ENCODE measurements around the gene MLLT6.

The MLLT6 gene

DNA sequence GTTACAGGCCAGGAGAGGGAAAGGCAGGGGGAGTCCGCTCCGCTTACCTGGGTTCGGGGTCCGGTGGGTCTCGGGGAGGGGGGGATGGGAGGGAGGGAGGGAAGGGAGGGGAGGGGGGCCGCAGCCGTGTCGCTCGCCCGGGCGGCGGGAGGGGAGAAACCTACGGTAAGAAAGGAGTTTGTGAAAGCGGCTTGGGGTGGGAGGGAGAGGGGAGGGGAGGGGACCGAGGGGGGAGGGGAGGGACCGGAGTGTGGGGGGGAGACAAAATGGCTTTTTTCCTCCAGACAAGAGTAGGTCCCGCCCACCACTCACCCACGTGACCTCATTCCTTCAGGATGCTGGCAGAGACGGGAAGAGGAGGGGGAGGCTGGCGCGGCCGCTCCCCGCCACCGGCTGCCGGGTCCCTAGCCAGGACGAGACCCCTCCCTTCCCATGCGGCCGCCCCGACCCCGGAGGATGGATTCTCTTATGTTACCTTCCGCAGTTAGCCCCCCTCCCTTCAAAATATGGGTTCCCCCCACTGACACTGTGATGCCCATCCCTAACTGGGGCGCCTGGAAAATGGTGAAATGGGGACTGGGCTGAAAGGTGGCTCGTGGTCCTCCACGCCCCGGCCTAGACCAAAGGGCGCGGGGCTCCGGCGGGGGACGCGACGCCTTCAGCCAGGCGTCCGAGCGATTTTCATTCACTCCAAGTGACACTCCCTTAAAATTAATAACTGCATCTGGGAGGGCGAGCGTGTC is 43.2 kb downstream of the MLLT6 start, which contains the start of gene PCGF2:
TSS of gene PCGF2 (minus strand) at position 188 of the 743 bp plus-strand sequence. CDS start 7,934 bp downstream, outside the sequence.
- Histone ChIP-seq H3K4ac (ENCODE audit: low read depth in 1 of 2, low read length in 2 of 2) (peak within 1 kb of the TSS; percentile 90 to 98), H3K27me3 (ENCODE audit: control insufficient read depth in 1 of 2, insufficient read depth in 1 of 2, low read length in 2 of 2) (no peaks in the 10 kb centered on the region), H3K36me3 (ENCODE audit: control insufficient read depth in 1 of 2, insufficient read depth in 2 of 2, low read depth in 1 of 2, low read length in 2 of 2) (peaks cover 0 to 13% of the 10 kb centered on the region in 2 experiments), H2AFZ (ENCODE audit: low read depth, low read length) (peak within 1 kb of the TSS; percentile 44), H2BK15ac (ENCODE audit: low read depth, poor library complexity, severe bottlenecking) (peak within 1 kb of the TSS; percentile 99), H3K4me2 (ENCODE audit: low read length, poor library complexity, severe bottlenecking) (peak within 1 kb of the TSS; percentile 97), H2BK5ac (ENCODE audit: low read depth, low read length, poor library complexity, severe bottlenecking) (no peak within 1 kb of the TSS), H2BK12ac (ENCODE audit: low read length in 2 of 2) (peak within 1 kb of the TSS; percentile 47 to 84), H2BK120ac (ENCODE audit: low read depth, low read length) (peak within 1 kb of the TSS; percentile 86), H3K18ac (ENCODE audit: low read depth in 1 of 2, low read length in 2 of 2) (peak within 1 kb of the TSS; percentile 91 to 96), H3K27ac (ENCODE audit: low read length, poor library complexity, severe bottlenecking) (peak within 1 kb of the TSS; percentile 8), H3K9me3 (ENCODE audit: control insufficient read depth, low read length) (no peaks in the 10 kb centered on the region), H4K91ac (ENCODE audit: low read length) (peak within 1 kb of the TSS; percentile 91), H2AK5ac (ENCODE audit: low read length, severe bottlenecking) (no peak within 1 kb of the TSS), H3K23ac (ENCODE audit: low read length in 2 of 2) (peak within 1 kb of the TSS in 1 of 2 experiments; percentile 94), H3K14ac (ENCODE audit: low read length in 2 of 2) (peak within 1 kb of the TSS in 1 of 2 experiments; percentile 89), H3K9ac (ENCODE audit: low read length) (peak within 1 kb of the TSS; percentile 95), H3K4me1 (ENCODE audit: control insufficient read depth, insufficient read depth, low read depth, low read length) (peaks cover 48% of the 10 kb centered on the region), H3K4me3 (ENCODE audit: insufficient read depth in 1 of 2, low read depth in 1 of 2, low read length in 2 of 2) (peak within 1 kb of the TSS; percentile 95 to 96), H3K79me1 (replicated peaks; ENCODE audit: low read length, poor library complexity, severe bottlenecking) (peaks cover 6% of the 10 kb centered on the region), H4K8ac (ENCODE audit: low read length) (peak within 1 kb of the TSS; percentile 92)
- peak; percentile 91 for DNase-seq
- WGBS: under 1% methylated on average over 16 of the region's 47 CpGs

GRCh38 chr17:38748892-38749222 is 43.8 kb downstream of the MLLT6 start:
- Histone ChIP-seq H3K14ac (ENCODE audit: low read length in 2 of 2) (peak overlapping the region in 1 of 2 experiments; percentile 80), H3K36me3 (ENCODE audit: control insufficient read depth in 1 of 2, insufficient read depth in 2 of 2, low read depth in 1 of 2, low read length in 2 of 2) (peaks cover 3 to 11% of the 10 kb centered on the region in 2 experiments), H3K27ac (ENCODE audit: low read length, poor library complexity, severe bottlenecking) (no peak overlapping the region), H3K4me2 (ENCODE audit: low read length, poor library complexity, severe bottlenecking) (peak overlapping the region; percentile 97), H4K91ac (ENCODE audit: low read length) (peak overlapping the region; percentile 82), H2AFZ (ENCODE audit: low read depth, low read length) (peak overlapping the region; percentile 44), H2BK120ac (ENCODE audit: low read depth, low read length) (peak overlapping the region; percentile 39), H2BK12ac (ENCODE audit: low read length in 2 of 2) (peak overlapping the region; percentile 47 to 81), H2BK15ac (ENCODE audit: low read depth, poor library complexity, severe bottlenecking) (peak overlapping the region; percentile 99), H3K27me3 (ENCODE audit: control insufficient read depth in 1 of 2, insufficient read depth in 1 of 2, low read length in 2 of 2) (no peaks in the 10 kb centered on the region), H3K4me1 (ENCODE audit: control insufficient read depth, insufficient read depth, low read depth, low read length) (peaks cover 49% of the 10 kb centered on the region), H3K9me3 (ENCODE audit: control insufficient read depth, low read length) (no peaks in the 10 kb centered on the region), H3K23ac (ENCODE audit: low read length in 2 of 2) (peak overlapping the region in 1 of 2 experiments; percentile 94), H3K9ac (ENCODE audit: low read length) (peak overlapping the region; percentile 86), H2BK5ac (ENCODE audit: low read depth, low read length, poor library complexity, severe bottlenecking) (no peak overlapping the region), H4K8ac (ENCODE audit: low read length) (peak overlapping the region; percentile 90), H3K79me1 (replicated peaks; ENCODE audit: low read length, poor library complexity, severe bottlenecking) (peaks cover 3% of the 10 kb centered on the region), H2AK5ac (ENCODE audit: low read length, severe bottlenecking) (no peak overlapping the region), H3K4me3 (ENCODE audit: insufficient read depth in 1 of 2, low read depth in 1 of 2, low read length in 2 of 2) (peak overlapping the region; percentile 61 to 88), H3K18ac (ENCODE audit: low read depth in 1 of 2, low read length in 2 of 2) (peak overlapping the region; percentile 82 to 87), H3K4ac (ENCODE audit: low read depth in 1 of 2, low read length in 2 of 2) (peak overlapping the region; percentile 46 to 98)
- WGBS: under 1% methylated on average over 28 of the region's 32 CpGs
- no peak for DNase-seq

DNA sequence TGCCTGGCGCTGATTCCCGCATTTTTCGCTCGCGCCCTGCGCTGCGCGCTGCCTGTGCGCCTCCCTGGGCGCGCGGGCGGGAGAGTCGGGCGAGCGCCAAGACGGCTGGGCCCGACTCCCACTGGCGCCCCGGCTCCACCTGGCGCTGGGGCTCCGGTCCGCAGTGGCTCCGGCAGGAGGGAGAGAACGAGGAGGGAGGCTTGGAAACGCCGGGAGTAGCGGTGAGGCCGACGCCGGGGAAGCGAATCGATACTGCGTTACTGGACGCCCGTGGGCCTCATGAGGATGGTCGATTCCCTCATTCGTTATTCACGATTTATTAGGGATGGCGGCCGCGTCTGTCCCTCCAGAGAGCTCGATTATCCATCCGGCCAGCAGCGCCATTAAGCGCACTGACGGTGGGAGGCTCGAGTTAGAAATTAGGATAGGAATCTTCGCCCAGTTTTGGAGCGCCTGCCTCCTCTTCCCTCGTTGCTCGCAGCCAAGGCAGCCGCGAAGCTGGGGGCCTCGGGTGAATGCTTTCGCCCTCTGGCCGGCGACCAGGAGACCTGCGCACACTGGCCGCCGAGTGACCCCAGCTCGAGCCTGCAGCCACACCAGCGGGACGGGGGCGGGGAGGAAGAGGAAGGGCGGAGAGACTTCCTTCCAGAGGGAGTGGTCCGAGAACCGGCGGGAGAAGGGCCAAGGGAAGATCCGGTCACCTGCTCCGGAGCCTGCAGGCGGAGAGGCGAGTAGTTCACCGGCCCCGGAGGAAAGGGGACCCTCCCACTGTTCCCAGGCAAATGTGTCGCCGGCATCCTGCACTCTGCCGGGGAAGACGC is 44.4 kb downstream of the MLLT6 start:
- no peaks in the 10 kb centered on the region for H3K9me3 ChIP-seq (ENCODE audit: control insufficient read depth, low read length)

DNA sequence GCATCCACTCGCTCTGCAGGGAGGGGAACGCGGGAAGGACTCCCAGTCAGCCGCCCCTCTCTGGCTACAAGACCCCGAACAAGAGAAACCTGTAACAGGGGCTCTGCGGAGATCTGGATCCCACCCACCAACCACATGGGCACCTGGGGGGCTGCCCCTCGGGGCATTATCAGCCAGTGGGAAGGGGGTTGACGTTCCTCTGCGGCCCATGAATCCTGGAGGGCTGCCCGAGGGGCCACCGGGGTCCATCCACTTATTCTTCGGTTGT is 44.9 kb downstream of the MLLT6 start:
- DNase-seq: no peak
- no peak overlapping the region for H3K27ac ChIP-seq (ENCODE audit: low read length, poor library complexity, severe bottlenecking)
- no peaks in the 10 kb centered on the region for H3K9me3 ChIP-seq (ENCODE audit: control insufficient read depth, low read length)
- H4K91ac ChIP-seq (ENCODE audit: low read length): no peak overlapping the region
- H2AK5ac ChIP-seq (ENCODE audit: low read length, severe bottlenecking): no peak overlapping the region
- peaks cover 15% of the 10 kb centered on the region in 2 experiments for H3K36me3 ChIP-seq (ENCODE audit: control insufficient read depth in 1 of 2, insufficient read depth in 2 of 2, low read depth in 1 of 2, low read length in 2 of 2)
- peak overlapping the region; percentile 9 to 60 for H3K4ac ChIP-seq (ENCODE audit: low read depth in 1 of 2, low read length in 2 of 2)
- H3K23ac ChIP-seq (ENCODE audit: low read length in 2 of 2): no peak overlapping the region
- peaks cover 8% of the 10 kb centered on the region for H3K79me1 ChIP-seq (replicated peaks; ENCODE audit: low read length, poor library complexity, severe bottlenecking)
- no peak overlapping the region for H2BK15ac ChIP-seq (ENCODE audit: low read depth, poor library complexity, severe bottlenecking)
- H3K4me3 ChIP-seq (ENCODE audit: insufficient read depth in 1 of 2, low read depth in 1 of 2, low read length in 2 of 2): peak overlapping the region; percentile 61 to 88
- H2BK12ac ChIP-seq (ENCODE audit: low read length in 2 of 2): no peak overlapping the region
- H3K4me1 ChIP-seq (ENCODE audit: control insufficient read depth, insufficient read depth, low read depth, low read length): peaks cover 48% of the 10 kb centered on the region
- H3K14ac ChIP-seq (ENCODE audit: low read length in 2 of 2): no peak overlapping the region
- no peak overlapping the region for H4K8ac ChIP-seq (ENCODE audit: low read length)
- H2BK5ac ChIP-seq (ENCODE audit: low read depth, low read length, poor library complexity, severe bottlenecking): no peak overlapping the region
- WGBS: 2% methylated on average over 12 of the region's 12 CpGs
- peak overlapping the region; percentile 86 for H3K9ac ChIP-seq (ENCODE audit: low read length)
- peak overlapping the region in 1 of 2 experiments; percentile 82 for H3K18ac ChIP-seq (ENCODE audit: low read depth in 1 of 2, low read length in 2 of 2)
- peak overlapping the region; percentile 2 for H2AFZ ChIP-seq (ENCODE audit: low read depth, low read length)
- peak overlapping the region; percentile 97 for H3K4me2 ChIP-seq (ENCODE audit: low read length, poor library complexity, severe bottlenecking)
- H2BK120ac ChIP-seq (ENCODE audit: low read depth, low read length): no peak overlapping the region
- H3K27me3 ChIP-seq (ENCODE audit: control insufficient read depth in 1 of 2, insufficient read depth in 1 of 2, low read length in 2 of 2): no peaks in the 10 kb centered on the region

More for the DNA sequence above, 44.4 kb downstream of the MLLT6 start:
- H3K79me1 ChIP-seq (replicated peaks; ENCODE audit: low read length, poor library complexity, severe bottlenecking): peaks cover 4% of the 10 kb centered on the region
- peak overlapping the region; percentile 65 for H4K91ac ChIP-seq (ENCODE audit: low read length)
- peak overlapping the region; percentile 97 for H3K4me2 ChIP-seq (ENCODE audit: low read length, poor library complexity, severe bottlenecking)
- peaks cover 48% of the 10 kb centered on the region for H3K4me1 ChIP-seq (ENCODE audit: control insufficient read depth, insufficient read depth, low read depth, low read length)
- DNase-seq: peak; percentile 68
- no peak overlapping the region for H2AK5ac ChIP-seq (ENCODE audit: low read length, severe bottlenecking)
- peak overlapping the region; percentile 61 to 87 for H3K18ac ChIP-seq (ENCODE audit: low read depth in 1 of 2, low read length in 2 of 2)
- H3K14ac ChIP-seq (ENCODE audit: low read length in 2 of 2): peak overlapping the region in 1 of 2 experiments; percentile 58
- WGBS: under 1% methylated on average over 76 of the region's 79 CpGs
- H2AFZ ChIP-seq (ENCODE audit: low read depth, low read length): peak overlapping the region; percentile 44
- H3K4me3 ChIP-seq (ENCODE audit: insufficient read depth in 1 of 2, low read depth in 1 of 2, low read length in 2 of 2): peak overlapping the region; percentile 61 to 88
- H3K23ac ChIP-seq (ENCODE audit: low read length in 2 of 2): peak overlapping the region in 1 of 2 experiments; percentile 94
- H3K4ac ChIP-seq (ENCODE audit: low read depth in 1 of 2, low read length in 2 of 2): peak overlapping the region; percentile 68 to 98
- peak overlapping the region; percentile 99 for H2BK15ac ChIP-seq (ENCODE audit: low read depth, poor library complexity, severe bottlenecking)
- no peaks in the 10 kb centered on the region for H3K27me3 ChIP-seq (ENCODE audit: control insufficient read depth in 1 of 2, insufficient read depth in 1 of 2, low read length in 2 of 2)
- peak overlapping the region; percentile 24 to 93 for H2BK12ac ChIP-seq (ENCODE audit: low read length in 2 of 2)
- peak overlapping the region; percentile 31 for H3K27ac ChIP-seq (ENCODE audit: low read length, poor library complexity, severe bottlenecking)
- H2BK5ac ChIP-seq (ENCODE audit: low read depth, low read length, poor library complexity, severe bottlenecking): no peak overlapping the region
- peak overlapping the region; percentile 86 for H3K9ac ChIP-seq (ENCODE audit: low read length)
- peak overlapping the region; percentile 80 for H4K8ac ChIP-seq (ENCODE audit: low read length)
- H2BK120ac ChIP-seq (ENCODE audit: low read depth, low read length): peak overlapping the region; percentile 39
- peaks cover 9 to 13% of the 10 kb centered on the region in 2 experiments for H3K36me3 ChIP-seq (ENCODE audit: control insufficient read depth in 1 of 2, insufficient read depth in 2 of 2, low read depth in 1 of 2, low read length in 2 of 2)
